ENCODE results near the gene ZNHIT3. TPM values are rescaled to one million over a fixed set of nuclear protein-coding genes. Genes with fewer than 3 reads are reported as not detected.

Gene ZNHIT3
- total and polyA plus RNA-seq, 2 of the 13 experiments (the other 11 are each of a cell fraction or from before 2014, with no cell fraction given), result 66.6 to 77.4 TPM

- TF ChIP-seq, protein P1, sequence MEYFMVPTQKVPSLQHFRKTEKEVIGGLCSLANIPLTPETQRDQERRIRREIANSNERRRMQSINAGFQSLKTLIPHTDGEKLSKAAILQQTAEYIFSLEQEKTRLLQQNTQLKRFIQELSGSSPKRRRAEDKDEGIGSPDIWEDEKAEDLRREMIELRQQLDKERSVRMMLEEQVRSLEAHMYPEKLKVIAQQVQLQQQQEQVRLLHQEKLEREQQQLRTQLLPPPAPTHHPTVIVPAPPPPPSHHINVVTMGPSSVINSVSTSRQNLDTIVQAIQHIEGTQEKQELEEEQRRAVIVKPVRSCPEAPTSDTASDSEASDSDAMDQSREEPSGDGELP (IDR thresholded peaks at IDR 0.05; ENCODE audit: borderline replicate concordance, low read depth), result 0 out of 2 replicates have a peak, but pooled peaks have one; percentile 29
- TF ChIP-seq CENPT (CRISPR knock-in tag; IDR thresholded peaks at IDR 0.05; ENCODE audit: low read depth), result 0 out of 2 replicates have a peak, but pooled peaks have one; percentile 32
- no peak for TF ChIP-seq PAF1 (CRISPR knock-in tag; IDR thresholded peaks at IDR 0.05)
- TF ChIP-seq, protein P2, sequence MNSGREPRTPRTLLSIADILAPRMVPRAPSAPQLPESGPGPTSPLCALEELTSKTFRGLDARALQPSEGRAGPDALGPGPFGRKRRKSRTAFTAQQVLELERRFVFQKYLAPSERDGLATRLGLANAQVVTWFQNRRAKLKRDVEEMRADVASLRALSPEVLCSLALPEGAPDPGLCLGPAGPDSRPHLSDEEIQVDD (CRISPR knock-in tag; IDR thresholded peaks at IDR 0.05; ENCODE audit: borderline replicate concordance), result peak; percentile 12; the same call in 1 of the 2 replicates
- no peak for TF ChIP-seq RCOR2 (CRISPR knock-in tag; IDR thresholded peaks at IDR 0.05)
- no peak for TF ChIP-seq MEIS1 (CRISPR knock-in tag; IDR thresholded peaks at IDR 0.05; ENCODE audit: borderline replicate concordance)
- no peak for TF ChIP-seq RFX1 (IDR thresholded peaks at IDR 0.05)
- TF ChIP-seq, protein P3, sequence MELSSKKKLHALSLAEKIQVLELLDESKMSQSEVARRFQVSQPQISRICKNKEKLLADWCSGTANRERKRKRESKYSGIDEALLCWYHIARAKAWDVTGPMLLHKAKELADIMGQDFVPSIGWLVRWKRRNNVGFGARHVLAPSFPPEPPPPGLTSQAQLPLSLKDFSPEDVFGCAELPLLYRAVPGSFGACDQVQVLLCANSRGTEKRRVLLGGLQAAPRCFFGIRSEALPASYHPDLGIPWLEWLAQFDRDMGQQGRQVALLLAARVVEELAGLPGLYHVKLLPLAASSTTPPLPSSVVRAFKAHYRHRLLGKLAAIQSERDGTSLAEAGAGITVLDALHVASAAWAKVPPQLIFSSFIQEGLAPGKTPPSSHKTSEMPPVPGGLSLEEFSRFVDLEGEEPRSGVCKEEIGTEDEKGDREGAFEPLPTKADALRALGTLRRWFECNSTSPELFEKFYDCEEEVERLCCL (CRISPR knock-in tag; IDR thresholded peaks at IDR 0.05; ENCODE audit: borderline replicate concordance), result no peak
- TF ChIP-seq ZNF337 (CRISPR knock-in tag; IDR thresholded peaks at IDR 0.05; ENCODE audit: borderline replicate concordance, low read depth), result no peak
- TF ChIP-seq MYC (CRISPR knock-in tag; IDR thresholded peaks at IDR 0.05; ENCODE audit: borderline replicate concordance), result peak; percentile 74
- TF ChIP-seq, protein P4, sequence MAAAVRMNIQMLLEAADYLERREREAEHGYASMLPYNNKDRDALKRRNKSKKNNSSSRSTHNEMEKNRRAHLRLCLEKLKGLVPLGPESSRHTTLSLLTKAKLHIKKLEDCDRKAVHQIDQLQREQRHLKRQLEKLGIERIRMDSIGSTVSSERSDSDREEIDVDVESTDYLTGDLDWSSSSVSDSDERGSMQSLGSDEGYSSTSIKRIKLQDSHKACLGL (CRISPR knock-in tag; IDR thresholded peaks at IDR 0.05), result peak; percentile 75
- TF ChIP-seq CEBPB (IDR thresholded peaks at IDR 0.05; ENCODE audit: borderline replicate concordance, low read depth, low read length), result no peak
- TF ChIP-seq ZNF121 (CRISPR knock-in tag; IDR thresholded peaks at IDR 0.05), result no peak
- no peak for TF ChIP-seq KIAA2018 (CRISPR knock-in tag; IDR thresholded peaks at IDR 0.05; ENCODE audit: borderline replicate concordance)
Measured at GRCh38 chr17:36486204-36487194, at the start of gene ZNHIT3 (continued).
